AG08395 (cell line): ENCODE data around the gene C2orf74.
"Not testable (repeated sequence)": the region's sequence is repeated elsewhere in the genome, so short reads cannot be mapped to it uniquely, and the experiment has no call there.

Experiments used
- DNase-seq: peaks from one replicate; pipeline ENCODE4 v3.0.0; 2012; ENCODE audit warnings: mixed read lengths, low spot score

The C2orf74 gene

GRCh38 chr2:61161888-61162287 lies at the start of gene C2orf74:
Gene C2orf74, plus strand, starts transcription at chr2:61162188. Its CDS starts 327 bp downstream, at chr2:61162515.
- no peak for DNase-seq

- no peak for DNase-seq
These were observed 47.8 kb upstream of the C2orf74 start for GRCh38 chr2:61114147-61114546.

- no peak for DNase-seq
These were observed 45.7 kb upstream of the C2orf74 start for GRCh38 chr2:61116302-61116701.

GRCh38 chr2:61117534-61117933 lies 44.5 kb upstream of the C2orf74 start:
- no peak for DNase-seq

- no peak for DNase-seq
These were observed 36.8 kb upstream of the C2orf74 start for GRCh38 chr2:61125123-61125710.

- no peak for DNase-seq
These were observed 36.2 kb upstream of the C2orf74 start for GRCh38 chr2:61125798-61126197.

- DNase-seq, result not testable (repeated sequence)
These were observed 33.9 kb upstream of the C2orf74 start for GRCh38 chr2:61128122-61128521.

GRCh38 chr2:61134141-61134540 lies 27.8 kb upstream of the C2orf74 start:
- DNase-seq, result no peak

- DNase-seq, result peak; percentile 43
These were observed 26.5 kb upstream of the C2orf74 start for GRCh38 chr2:61135510-61135909.

GRCh38 chr2:61138859-61139258 lies 23.1 kb upstream of the C2orf74 start:
- no peak for DNase-seq

GRCh38 chr2:61141151-61141550 lies 20.8 kb upstream of the C2orf74 start:
- DNase-seq, result no peak

- peak; percentile 100 for DNase-seq
These were observed 17.2 kb upstream of the C2orf74 start for GRCh38 chr2:61144697-61145268.

GRCh38 chr2:61145990-61146389 lies 16.0 kb upstream of the C2orf74 start:
- no peak for DNase-seq

- not testable (repeated sequence) for DNase-seq
These were observed 13.9 kb upstream of the C2orf74 start for GRCh38 chr2:61148091-61148490.

GRCh38 chr2:61149074-61149473 lies 12.9 kb upstream of the C2orf74 start:
- DNase-seq, result no peak

GRCh38 chr2:61151436-61151835 lies 10.6 kb upstream of the C2orf74 start:
- DNase-seq, result no peak

- no peak for DNase-seq
These were observed 4.5 kb upstream of the C2orf74 start for GRCh38 chr2:61157371-61158003.

- DNase-seq, result no peak
These were observed 3.5 kb upstream of the C2orf74 start for GRCh38 chr2:61158356-61158955.

- no peak for DNase-seq
These were observed 733 bp downstream of the C2orf74 start for GRCh38 chr2:61162721-61163120.

- DNase-seq, result not testable (repeated sequence)
These were observed 3.1 kb downstream of the C2orf74 start for GRCh38 chr2:61165082-61165481.

GRCh38 chr2:61165946-61166345 lies 4.0 kb downstream of the C2orf74 start:
- DNase-seq, result no peak

- DNase-seq, result no peak
These were observed 5.6 kb downstream of the C2orf74 start for GRCh38 chr2:61167579-61167978.

- no peak for DNase-seq
These were observed 10.7 kb downstream of the C2orf74 start for GRCh38 chr2:61172671-61173070.
